Measurements from ENCODE around the gene FLT4.

DNA sequence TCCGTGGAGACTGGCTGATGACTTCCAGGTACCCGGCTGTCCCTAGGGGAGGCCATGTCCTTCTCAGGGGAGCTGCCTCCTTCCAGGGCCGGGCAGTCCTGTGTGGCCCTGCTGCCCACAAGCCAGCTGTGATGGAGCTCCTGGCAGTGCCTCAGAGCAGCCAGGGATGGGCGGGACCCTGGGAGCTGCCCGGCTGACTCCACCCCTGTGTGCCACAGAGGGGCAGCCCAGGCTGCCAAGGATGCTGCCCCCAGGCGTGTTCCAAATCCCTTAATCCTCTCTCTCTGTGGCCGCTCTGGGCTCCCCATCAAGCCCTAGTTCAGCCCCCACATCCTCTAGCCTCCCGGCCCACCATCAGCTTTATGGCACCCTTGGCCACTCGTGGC is 51.1 kb downstream of the FLT4 start:
- TF ChIP-seq POLR2AphosphoS5 (IDR thresholded peaks at IDR 0.05; ENCODE audit: borderline replicate concordance, low read depth, low read length), result no peak
- TF ChIP-seq EZH2 (IDR thresholded peaks at IDR 0.05), result no peak

All from SK-N-MC (cell line).